Glutamatergic neuron (in vitro differentiated cells): ENCODE results near the gene JAKMIP1. TPM values are rescaled to one million over a fixed set of nuclear protein-coding genes. Genes with fewer than 3 reads are reported as not detected.
A peak's percentile ranks its signal among the peaks of the same experiment; 100 is the strongest.

Experiments used
- DNase-seq: peaks from one replicate; pipeline ENCODE4 v3.0.0; 2022
- H3K27ac Mint-ChIP-seq: one replicate; pipeline ENCODE4 v1.8.0; 2020; ENCODE audit warnings: mild to moderate bottlenecking, mixed read lengths, inconsistent platforms; ENCODE audit not compliant: unreplicated experiment
- H3K27me3 Mint-ChIP-seq: one replicate; pipeline ENCODE4 v1.8.0; 2020; ENCODE audit warnings: mild to moderate bottlenecking, moderate library complexity, mixed read lengths, inconsistent platforms; ENCODE audit not compliant: unreplicated experiment
- H3K36me3 Mint-ChIP-seq: one replicate; pipeline ENCODE4 v1.8.0; 2020; ENCODE audit warnings: mild to moderate bottlenecking, mixed read lengths, inconsistent platforms; ENCODE audit not compliant: unreplicated experiment
- H3K4me1 Mint-ChIP-seq: one replicate; pipeline ENCODE4 v1.8.0; 2020; ENCODE audit warnings: mild to moderate bottlenecking, low read depth, mixed read lengths, inconsistent platforms; ENCODE audit not compliant: unreplicated experiment
- H3K4me3 Mint-ChIP-seq: one replicate; pipeline ENCODE4 v1.8.0; 2020; ENCODE audit warnings: mild to moderate bottlenecking, mixed read lengths, inconsistent platforms; ENCODE audit not compliant: unreplicated experiment
- H3K9me3 Mint-ChIP-seq: one replicate; pipeline ENCODE4 v1.8.0; 2020; ENCODE audit warnings: mild to moderate bottlenecking, moderate library complexity, mixed read lengths, inconsistent platforms; ENCODE audit not compliant: unreplicated experiment
- CTCF ChIP-seq: fragments of 200-600 bp; sonication (generic); IDR thresholded peaks from one replicate; pipeline ENCODE4 v1.5.0; 2021; ENCODE audit not compliant: partially characterized antibody, unreplicated experiment
- total RNA-seq: library from RNA; stranded (reverse); fragmentation: NEBNext Ultra II Directional; extraction: Animal tissue kit (Norgen Biotek cat#: 25700); gene quantifications from one replicate; pipeline ENCODE4 v1.2.1, GENCODE V29; 2021; ENCODE audit not compliant: unreplicated experiment

JAKMIP1 gene
- total RNA-seq, 1 donor from 2014 or later, result 2.4 TPM

GRCh38 chr4:6232836-6233785 is 32.8 kb upstream of the JAKMIP1 start:
- H3K27ac Mint-ChIP-seq, result no peak overlapping the region
- H3K9me3 Mint-ChIP-seq, result peaks cover 2% of the 10 kb centered on the region
- H3K4me1 Mint-ChIP-seq, result peaks cover 7% of the 10 kb centered on the region
- no peak for TF ChIP-seq CTCF
- peaks cover 2% of the 10 kb centered on the region for H3K27me3 Mint-ChIP-seq
- H3K4me3 Mint-ChIP-seq, result no peak overlapping the region
- no peaks in the 10 kb centered on the region for H3K36me3 Mint-ChIP-seq
- DNase-seq, result no peak

- peaks cover 2% of the 10 kb centered on the region for H3K9me3 Mint-ChIP-seq
- DNase-seq, result no peak
- H3K36me3 Mint-ChIP-seq, result no peaks in the 10 kb centered on the region
- no peak overlapping the region for H3K4me3 Mint-ChIP-seq
- H3K27ac Mint-ChIP-seq, result peak overlapping the region; percentile 48
- H3K27me3 Mint-ChIP-seq, result peaks cover 2% of the 10 kb centered on the region
- H3K4me1 Mint-ChIP-seq, result peaks cover 7% of the 10 kb centered on the region
- TF ChIP-seq CTCF, result no peak
Measured at GRCh38 chr4:6231663-6232165, 31.4 kb upstream of the JAKMIP1 start.

- Mint-ChIP-seq H3K4me1 (peaks cover 7% of the 10 kb centered on the region), H3K36me3 (no peaks in the 10 kb centered on the region), H3K27ac (no peak overlapping the region), H3K9me3 (peaks cover 1% of the 10 kb centered on the region), H3K4me3 (no peak overlapping the region), H3K27me3 (peaks cover 2% of the 10 kb centered on the region)
- TF ChIP-seq CTCF, result no peak
- DNase-seq, result no peak
Measured at GRCh38 chr4:6230827-6231662, 30.7 kb upstream of the JAKMIP1 start.

GRCh38 chr4:6230502-6230785 is 30.1 kb upstream of the JAKMIP1 start:
- TF ChIP-seq CTCF, result no peak
- peaks cover 2% of the 10 kb centered on the region for H3K9me3 Mint-ChIP-seq
- H3K27ac Mint-ChIP-seq, result no peak overlapping the region
- no peak for DNase-seq
- H3K27me3 Mint-ChIP-seq, result peaks cover 4% of the 10 kb centered on the region
- H3K4me3 Mint-ChIP-seq, result no peak overlapping the region
- H3K4me1 Mint-ChIP-seq, result peaks cover 9% of the 10 kb centered on the region
- H3K36me3 Mint-ChIP-seq, result no peaks in the 10 kb centered on the region
